ENCODE results near the gene TTLL10. TPM values are rescaled to one million over a fixed set of nuclear protein-coding genes. Genes with fewer than 3 reads are reported as not detected.

Gene TTLL10
- total RNA-seq, 1 donor from 2014 or later = 0.16 TPM

DNA sequence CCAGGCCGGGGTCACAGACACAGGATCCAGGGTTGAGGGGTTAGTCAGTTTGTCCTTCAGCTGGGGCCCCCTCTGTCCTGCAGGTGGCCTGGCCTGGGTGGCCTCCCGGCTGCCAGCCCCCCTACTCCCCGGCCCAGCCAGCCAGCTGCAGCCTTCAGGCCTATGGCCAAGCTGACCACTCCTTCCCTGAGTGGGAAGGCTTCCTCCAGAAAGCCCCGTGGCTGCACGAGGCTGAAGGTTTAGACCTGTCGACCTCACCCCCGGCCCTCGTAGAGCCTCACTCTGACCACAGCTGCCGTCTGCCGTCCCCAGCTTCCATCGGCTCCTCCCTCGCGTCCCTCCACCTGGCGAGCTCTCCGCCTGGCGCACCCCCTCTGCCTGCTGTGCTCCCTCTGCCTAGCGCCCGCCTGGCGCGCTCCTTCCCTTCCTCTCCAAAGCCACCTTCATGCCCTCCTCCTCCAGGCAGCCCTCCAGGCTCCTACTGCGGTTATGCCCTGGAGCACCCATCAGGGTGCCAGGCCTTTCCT lies 9.6 kb downstream of the TTLL10 start:
- no peaks in the 10 kb centered on the region for H3K4me1 Mint-ChIP-seq
- TF ChIP-seq, protein P1, sequence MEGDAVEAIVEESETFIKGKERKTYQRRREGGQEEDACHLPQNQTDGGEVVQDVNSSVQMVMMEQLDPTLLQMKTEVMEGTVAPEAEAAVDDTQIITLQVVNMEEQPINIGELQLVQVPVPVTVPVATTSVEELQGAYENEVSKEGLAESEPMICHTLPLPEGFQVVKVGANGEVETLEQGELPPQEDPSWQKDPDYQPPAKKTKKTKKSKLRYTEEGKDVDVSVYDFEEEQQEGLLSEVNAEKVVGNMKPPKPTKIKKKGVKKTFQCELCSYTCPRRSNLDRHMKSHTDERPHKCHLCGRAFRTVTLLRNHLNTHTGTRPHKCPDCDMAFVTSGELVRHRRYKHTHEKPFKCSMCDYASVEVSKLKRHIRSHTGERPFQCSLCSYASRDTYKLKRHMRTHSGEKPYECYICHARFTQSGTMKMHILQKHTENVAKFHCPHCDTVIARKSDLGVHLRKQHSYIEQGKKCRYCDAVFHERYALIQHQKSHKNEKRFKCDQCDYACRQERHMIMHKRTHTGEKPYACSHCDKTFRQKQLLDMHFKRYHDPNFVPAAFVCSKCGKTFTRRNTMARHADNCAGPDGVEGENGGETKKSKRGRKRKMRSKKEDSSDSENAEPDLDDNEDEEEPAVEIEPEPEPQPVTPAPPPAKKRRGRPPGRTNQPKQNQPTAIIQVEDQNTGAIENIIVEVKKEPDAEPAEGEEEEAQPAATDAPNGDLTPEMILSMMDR (IDR thresholded peaks at IDR 0.05) = no peak
- no peak overlapping the region for H3K4me3 Mint-ChIP-seq

DNA sequence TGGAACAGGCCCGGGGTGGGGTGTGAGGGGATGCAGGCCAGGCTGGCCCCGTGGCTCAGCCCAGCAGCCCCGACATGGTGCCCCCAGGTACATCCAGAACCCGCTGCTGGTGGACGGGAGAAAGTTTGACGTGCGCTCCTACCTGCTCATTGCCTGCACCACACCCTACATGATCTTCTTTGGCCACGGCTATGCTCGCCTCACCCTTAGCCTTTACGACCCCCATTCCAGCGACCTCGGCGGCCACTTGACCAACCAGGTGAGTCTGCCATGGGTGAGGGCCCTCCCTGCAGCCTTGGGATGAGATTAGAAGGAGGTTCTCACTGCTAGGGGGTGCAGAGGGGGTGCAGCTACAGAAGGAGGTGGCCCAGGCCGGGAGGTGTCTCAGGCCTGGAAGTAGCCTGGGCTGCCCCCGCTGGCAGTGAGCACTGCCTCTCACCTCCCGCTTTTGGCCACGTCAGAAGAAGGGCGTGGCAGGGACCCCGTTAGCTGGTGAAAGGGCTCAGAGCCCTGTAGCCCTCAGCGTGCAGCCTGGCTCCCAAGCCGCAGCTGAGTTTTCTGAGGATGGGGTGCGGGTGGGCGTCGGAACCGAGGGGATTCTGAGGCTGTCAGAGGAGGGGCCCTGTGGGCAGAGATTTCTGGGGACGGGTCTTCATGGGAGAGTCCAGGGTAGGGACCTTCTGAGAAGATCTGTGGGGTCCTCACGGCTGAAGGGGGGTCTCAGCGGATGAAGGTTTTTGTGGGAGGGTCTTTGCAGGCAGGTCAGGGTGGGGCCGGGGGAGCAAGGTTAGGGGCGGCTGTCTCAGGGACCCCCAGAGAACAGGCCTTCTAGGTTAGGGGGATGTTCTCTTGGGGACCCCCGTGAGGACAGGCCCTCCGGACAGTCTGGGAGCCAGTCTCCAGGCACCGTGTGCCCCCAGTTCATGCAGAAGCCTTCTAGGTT lies 10.4 kb downstream of the TTLL10 start:
- H3K36me3 Mint-ChIP-seq (ENCODE audit: low read depth) = no peaks in the 10 kb centered on the region
- intact Hi-C loops (cut with micrococcal nuclease) = no loop called here
- no peaks in the 10 kb centered on the region for H3K9me3 Mint-ChIP-seq
- no peak overlapping the region for H3K27ac Mint-ChIP-seq
- TF ChIP-seq, protein P1 (IDR thresholded peaks at IDR 0.05) = no peak
- ChIA-PET CTCF (no interaction called here), POLR2A (no interaction called here)
- ATAC-seq (ENCODE audit: low read depth) (no peak), DNase-seq (no peak)
- H3K4me3 Mint-ChIP-seq = no peak overlapping the region
- no peaks in the 10 kb centered on the region for H3K4me1 Mint-ChIP-seq
- peaks cover 17% of the 10 kb centered on the region for H3K27me3 Mint-ChIP-seq

More for the DNA sequence above, 9.6 kb downstream of the TTLL10 start:
- ATAC-seq (ENCODE audit: low read depth) = no peak
- intact Hi-C loops (cut with micrococcal nuclease) = no loop called here
- H3K36me3 Mint-ChIP-seq (ENCODE audit: low read depth) = no peaks in the 10 kb centered on the region
- no peaks in the 10 kb centered on the region for H3K9me3 Mint-ChIP-seq
- CTCF ChIA-PET = no interaction called here
- DNase-seq = peak; percentile 17
- H3K27me3 Mint-ChIP-seq = peaks cover 17% of the 10 kb centered on the region
- H3K27ac Mint-ChIP-seq = no peak overlapping the region
- POLR2A ChIA-PET = no interaction called here

DNA sequence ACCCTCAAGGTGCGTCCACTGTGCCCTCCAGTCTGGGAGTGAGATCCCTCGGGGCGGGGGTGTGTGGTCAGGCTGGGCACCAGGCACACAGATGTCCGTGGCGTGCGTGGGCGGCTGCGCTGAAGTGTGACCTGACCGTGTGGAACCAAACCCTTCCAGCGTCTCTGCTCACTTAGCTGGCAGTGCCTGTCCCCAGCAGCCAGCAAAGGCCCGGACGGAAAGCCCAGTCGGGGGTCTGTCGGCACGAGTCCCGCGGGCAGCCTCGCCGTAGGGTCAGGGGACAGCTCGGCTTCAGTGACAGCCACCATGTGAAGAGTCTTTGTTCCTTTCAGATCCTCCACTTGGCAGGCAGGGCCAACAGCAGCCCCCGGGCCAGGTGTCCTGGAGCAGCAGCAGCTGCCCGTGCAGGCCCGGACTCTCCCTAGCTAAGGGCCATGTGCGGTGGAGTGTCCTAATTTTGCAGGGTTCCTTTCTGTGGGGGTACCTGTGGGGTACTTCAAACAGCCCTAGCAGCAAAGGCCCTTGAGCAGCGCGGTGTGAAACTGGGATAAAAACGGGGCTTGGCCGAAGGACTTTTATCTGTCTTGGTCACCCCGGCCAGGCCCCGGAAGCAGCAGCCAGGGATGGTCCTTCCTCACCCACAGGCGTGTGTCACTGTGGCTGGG lies 11.6 kb downstream of the TTLL10 start:
- Mint-ChIP-seq H3K4me1 (no peaks in the 10 kb centered on the region), H3K36me3 (ENCODE audit: low read depth) (no peaks in the 10 kb centered on the region), H3K9me3 (no peaks in the 10 kb centered on the region), H3K27ac (no peak overlapping the region), H3K4me3 (no peak overlapping the region), H3K27me3 (peaks cover 17% of the 10 kb centered on the region)
- ChIA-PET CTCF (no interaction called here), POLR2A (interaction anchor here (0.6 kb wide), 1 partner anchor 20 kb away, joined by 8 read pairs; no protein-coding TSS in a partner anchor)
- intact Hi-C loops (cut with micrococcal nuclease) = no loop called here
- DNase-seq (no peak), ATAC-seq (ENCODE audit: low read depth) (no peak)
- TF ChIP-seq, protein P1 (IDR thresholded peaks at IDR 0.05) = no peak

DNA sequence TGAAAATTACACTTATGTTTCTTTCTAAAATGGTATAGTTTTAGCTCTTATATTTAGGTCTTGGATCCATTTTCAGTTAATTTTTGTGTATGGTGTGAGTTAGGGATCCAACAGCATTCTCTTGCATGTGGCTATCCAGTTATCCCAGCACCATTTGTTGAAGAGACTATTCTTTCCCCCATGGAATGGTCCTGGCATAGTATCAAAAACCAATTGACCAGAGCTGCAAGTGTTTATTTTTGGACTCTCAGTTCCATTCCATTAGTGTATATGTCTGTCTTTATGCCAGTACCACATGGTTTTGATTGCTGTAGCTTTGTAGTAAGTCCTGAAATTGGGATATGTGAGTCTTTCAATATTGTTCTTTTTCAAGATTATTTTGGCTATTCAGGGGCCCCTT lies 14.3 kb downstream of the TTLL10 start:
- no peaks in the 10 kb centered on the region for H3K36me3 Mint-ChIP-seq (ENCODE audit: low read depth)
- ATAC-seq (ENCODE audit: low read depth) (no peak), DNase-seq (no peak)
- intact Hi-C loops (cut with micrococcal nuclease) = no loop called here
- ChIA-PET POLR2A (interaction anchor here (1.0 kb wide), 1 partner anchor 19 kb away, joined by 6 read pairs; no protein-coding TSS in a partner anchor), CTCF (interaction anchor here (0.9 kb wide), 1 partner anchor 66 kb away, joined by 4 read pairs; no protein-coding TSS in a partner anchor)
- no peak overlapping the region for H3K4me3 Mint-ChIP-seq
- TF ChIP-seq, protein P1 (IDR thresholded peaks at IDR 0.05) = no peak
- H3K27me3 Mint-ChIP-seq = peaks cover 4% of the 10 kb centered on the region
- H3K27ac Mint-ChIP-seq = no peak overlapping the region
- peaks cover 5% of the 10 kb centered on the region for H3K9me3 Mint-ChIP-seq
- H3K4me1 Mint-ChIP-seq = no peaks in the 10 kb centered on the region

DNA sequence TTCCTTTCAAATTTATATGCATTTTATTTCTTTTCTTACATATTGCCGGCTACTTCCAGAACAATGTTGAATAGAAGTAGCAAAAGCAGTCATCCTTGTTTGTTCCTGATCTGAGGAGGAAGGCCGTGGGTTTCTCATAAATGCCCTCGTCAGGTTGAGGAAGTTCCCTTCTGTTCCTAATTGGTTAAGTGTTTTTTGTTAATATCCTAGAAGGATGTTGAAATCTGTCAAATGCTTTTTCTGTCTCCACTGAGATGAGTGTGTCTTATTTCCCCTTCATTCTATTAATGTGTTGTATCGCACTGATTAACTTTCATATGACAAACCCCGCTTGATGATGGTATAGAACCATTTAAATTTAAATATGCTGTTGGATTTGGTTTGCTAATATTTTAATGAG lies 15.4 kb downstream of the TTLL10 start:
- H3K27ac Mint-ChIP-seq = no peak overlapping the region
- peaks cover 5% of the 10 kb centered on the region for H3K9me3 Mint-ChIP-seq
- TF ChIP-seq, protein P1 (IDR thresholded peaks at IDR 0.05) = no peak
- DNase-seq (no peak), ATAC-seq (ENCODE audit: low read depth) (no peak)
- H3K27me3 Mint-ChIP-seq = peaks cover 1% of the 10 kb centered on the region
- no peaks in the 10 kb centered on the region for H3K36me3 Mint-ChIP-seq (ENCODE audit: low read depth)
- H3K4me1 Mint-ChIP-seq = no peaks in the 10 kb centered on the region
- POLR2A ChIA-PET = no interaction called here
- no peak overlapping the region for H3K4me3 Mint-ChIP-seq
- intact Hi-C loops (cut with micrococcal nuclease) = no loop called here
- CTCF ChIA-PET = no interaction called here
